ENCODE measurements around the gene EXTL1. TPM values are rescaled to one million over a fixed set of nuclear protein-coding genes. Genes with fewer than 3 reads are reported as not detected.

Gene EXTL1
- total and polyA plus RNA-seq, 2 donors = 0.09 to 0.14 TPM

- 17% methylated on average over 39 of the region's 39 CpGs for WGBS
- DNase-seq (ENCODE audit: low read depth in 6 of 9, low spot score in 9 of 9) = peak in 7 of 9 donors; percentile 47 to 85 (median 65)
- Histone ChIP-seq H3K27me3 (ENCODE audit: control insufficient read depth in 2 of 2, insufficient read depth in 1 of 2, low read length in 1 of 2) (peaks cover 6 to 59% of the 10 kb centered on the region in 2 donors), H3K9me3 (ENCODE audit: control insufficient read depth in 2 of 2, insufficient read depth in 1 of 2, low read length in 1 of 2) (peaks cover 0 to 2% of the 10 kb centered on the region in 2 donors), H3K4me3 (ENCODE audit: low read length in 2 of 2) (peak overlapping the region; percentile 84 to 87), H3K27ac (ENCODE audit: low read depth in 1 of 2, low read length in 1 of 2) (no peak overlapping the region), H3K4me1 (ENCODE audit: control insufficient read depth in 2 of 2, insufficient read depth in 2 of 2, low read length in 2 of 2) (peaks cover 8 to 13% of the 10 kb centered on the region in 2 donors), H3K36me3 (ENCODE audit: control insufficient read depth in 2 of 2, insufficient read depth in 2 of 2, low read length in 1 of 2) (no peaks in the 10 kb centered on the region)
Observed at GRCh38 chr1:26035959-26036755, 14.6 kb downstream of the EXTL1 start.

GRCh38 chr1:26036756-26037281, 15.2 kb downstream of the EXTL1 start:
- H3K9me3 ChIP-seq (ENCODE audit: control insufficient read depth in 2 of 2, insufficient read depth in 1 of 2, low read length in 1 of 2) = peaks cover 0 to 2% of the 10 kb centered on the region in 2 donors
- H3K36me3 ChIP-seq (ENCODE audit: control insufficient read depth in 2 of 2, insufficient read depth in 2 of 2, low read length in 1 of 2) = no peaks in the 10 kb centered on the region
- H3K4me1 ChIP-seq (ENCODE audit: control insufficient read depth in 2 of 2, insufficient read depth in 2 of 2, low read length in 2 of 2) = peaks cover 8 to 13% of the 10 kb centered on the region in 2 donors
- H3K27ac ChIP-seq (ENCODE audit: low read depth in 1 of 2, low read length in 1 of 2) = no peak overlapping the region
- WGBS = 88% methylated on average over 10 of the region's 11 CpGs
- no peak overlapping the region for H3K4me3 ChIP-seq (ENCODE audit: low read length in 2 of 2)
- peaks cover 6 to 66% of the 10 kb centered on the region in 2 donors for H3K27me3 ChIP-seq (ENCODE audit: control insufficient read depth in 2 of 2, insufficient read depth in 1 of 2, low read length in 1 of 2)
- DNase-seq (ENCODE audit: low read depth in 6 of 9, low spot score in 9 of 9) = no peak

- Histone ChIP-seq H3K4me1 (ENCODE audit: control insufficient read depth in 2 of 2, insufficient read depth in 2 of 2, low read length in 2 of 2) (peaks cover 8 to 13% of the 10 kb centered on the region in 2 donors), H3K27me3 (ENCODE audit: control insufficient read depth in 2 of 2, insufficient read depth in 1 of 2, low read length in 1 of 2) (peaks cover 7 to 75% of the 10 kb centered on the region in 2 donors), H3K4me3 (ENCODE audit: low read length in 2 of 2) (no peak overlapping the region), H3K27ac (ENCODE audit: low read depth in 1 of 2, low read length in 1 of 2) (no peak overlapping the region), H3K36me3 (ENCODE audit: control insufficient read depth in 2 of 2, insufficient read depth in 2 of 2, low read length in 1 of 2) (no peaks in the 10 kb centered on the region), H3K9me3 (ENCODE audit: control insufficient read depth in 2 of 2, insufficient read depth in 1 of 2, low read length in 1 of 2) (peaks cover 0 to 2% of the 10 kb centered on the region in 2 donors)
- DNase-seq (ENCODE audit: low read depth in 6 of 9, low spot score in 9 of 9) = no peak
- WGBS = 85% methylated on average over 6 of the region's 6 CpGs
Observed at GRCh38 chr1:26037904-26038303, 16.3 kb downstream of the EXTL1 start.

- no peak overlapping the region for H3K27ac ChIP-seq (ENCODE audit: low read depth in 1 of 2, low read length in 1 of 2)
- no peak overlapping the region for H3K4me3 ChIP-seq (ENCODE audit: low read length in 2 of 2)
Observed at GRCh38 chr1:26038477-26038876, 16.9 kb downstream of the EXTL1 start.

GRCh38 chr1:26038904-26039303, 17.3 kb downstream of the EXTL1 start:
- WGBS = 90% methylated on average over 6 of the region's 6 CpGs
- H3K4me3 ChIP-seq (ENCODE audit: low read length in 2 of 2) = no peak overlapping the region
- peaks cover 0 to 2% of the 10 kb centered on the region in 2 donors for H3K9me3 ChIP-seq (ENCODE audit: control insufficient read depth in 2 of 2, insufficient read depth in 1 of 2, low read length in 1 of 2)
- H3K4me1 ChIP-seq (ENCODE audit: control insufficient read depth in 2 of 2, insufficient read depth in 2 of 2, low read length in 2 of 2) = peaks cover 8 to 13% of the 10 kb centered on the region in 2 donors
- H3K36me3 ChIP-seq (ENCODE audit: control insufficient read depth in 2 of 2, insufficient read depth in 2 of 2, low read length in 1 of 2) = no peaks in the 10 kb centered on the region
- DNase-seq (ENCODE audit: low read depth in 6 of 9, low spot score in 9 of 9) = no peak
- no peak overlapping the region for H3K27ac ChIP-seq (ENCODE audit: low read depth in 1 of 2, low read length in 1 of 2)
- H3K27me3 ChIP-seq (ENCODE audit: control insufficient read depth in 2 of 2, insufficient read depth in 1 of 2, low read length in 1 of 2) = peaks cover 13 to 77% of the 10 kb centered on the region in 2 donors

More at GRCh38 chr1:26038477-26038876, 16.9 kb downstream of the EXTL1 start:
- Histone ChIP-seq H3K27me3 (ENCODE audit: control insufficient read depth in 2 of 2, insufficient read depth in 1 of 2, low read length in 1 of 2) (peaks cover 9 to 77% of the 10 kb centered on the region in 2 donors), H3K36me3 (ENCODE audit: control insufficient read depth in 2 of 2, insufficient read depth in 2 of 2, low read length in 1 of 2) (no peaks in the 10 kb centered on the region), H3K4me1 (ENCODE audit: control insufficient read depth in 2 of 2, insufficient read depth in 2 of 2, low read length in 2 of 2) (peaks cover 8 to 13% of the 10 kb centered on the region in 2 donors), H3K9me3 (ENCODE audit: control insufficient read depth in 2 of 2, insufficient read depth in 1 of 2, low read length in 1 of 2) (peaks cover 0 to 2% of the 10 kb centered on the region in 2 donors)
- DNase-seq (ENCODE audit: low read depth in 6 of 9, low spot score in 9 of 9) = no peak
- WGBS = 94% methylated on average over 6 of the region's 6 CpGs

GRCh38 chr1:26041401-26041800, 19.8 kb downstream of the EXTL1 start:
- Histone ChIP-seq H3K9me3 (ENCODE audit: control insufficient read depth in 2 of 2, insufficient read depth in 1 of 2, low read length in 1 of 2) (peaks cover 0 to 8% of the 10 kb centered on the region in 2 donors), H3K27me3 (ENCODE audit: control insufficient read depth in 2 of 2, insufficient read depth in 1 of 2, low read length in 1 of 2) (peaks cover 35 to 88% of the 10 kb centered on the region in 2 donors), H3K4me3 (ENCODE audit: low read length in 2 of 2) (no peak overlapping the region), H3K27ac (ENCODE audit: low read depth in 1 of 2, low read length in 1 of 2) (no peak overlapping the region), H3K4me1 (ENCODE audit: control insufficient read depth in 2 of 2, insufficient read depth in 2 of 2, low read length in 2 of 2) (peaks cover 8 to 9% of the 10 kb centered on the region in 2 donors), H3K36me3 (ENCODE audit: control insufficient read depth in 2 of 2, insufficient read depth in 2 of 2, low read length in 1 of 2) (no peaks in the 10 kb centered on the region)
- DNase-seq (ENCODE audit: low read depth in 6 of 9, low spot score in 9 of 9) = no peak
- WGBS = 84% methylated on average over 7 of the region's 7 CpGs

- no peak for DNase-seq (ENCODE audit: low read depth in 6 of 9, low spot score in 9 of 9)
- peaks cover 40 to 88% of the 10 kb centered on the region in 2 donors for H3K27me3 ChIP-seq (ENCODE audit: control insufficient read depth in 2 of 2, insufficient read depth in 1 of 2, low read length in 1 of 2)
- 69% methylated on average over 4 of the region's 4 CpGs for WGBS
- H3K36me3 ChIP-seq (ENCODE audit: control insufficient read depth in 2 of 2, insufficient read depth in 2 of 2, low read length in 1 of 2) = no peaks in the 10 kb centered on the region
- peaks cover 0 to 8% of the 10 kb centered on the region in 2 donors for H3K9me3 ChIP-seq (ENCODE audit: control insufficient read depth in 2 of 2, insufficient read depth in 1 of 2, low read length in 1 of 2)
- no peak overlapping the region for H3K27ac ChIP-seq (ENCODE audit: low read depth in 1 of 2, low read length in 1 of 2)
- peaks cover 10 to 12% of the 10 kb centered on the region in 2 donors for H3K4me1 ChIP-seq (ENCODE audit: control insufficient read depth in 2 of 2, insufficient read depth in 2 of 2, low read length in 2 of 2)
- no peak overlapping the region for H3K4me3 ChIP-seq (ENCODE audit: low read length in 2 of 2)
Observed at GRCh38 chr1:26041978-26042377, 20.4 kb downstream of the EXTL1 start.

- 84% methylated on average over 2 of the region's 2 CpGs for WGBS
- H3K27ac ChIP-seq (ENCODE audit: low read depth in 1 of 2, low read length in 1 of 2) = no peak overlapping the region
- peaks cover 0 to 8% of the 10 kb centered on the region in 2 donors for H3K9me3 ChIP-seq (ENCODE audit: control insufficient read depth in 2 of 2, insufficient read depth in 1 of 2, low read length in 1 of 2)
- H3K27me3 ChIP-seq (ENCODE audit: control insufficient read depth in 2 of 2, insufficient read depth in 1 of 2, low read length in 1 of 2) = peaks cover 54 to 91% of the 10 kb centered on the region in 2 donors
- peaks cover 10 to 12% of the 10 kb centered on the region in 2 donors for H3K4me1 ChIP-seq (ENCODE audit: control insufficient read depth in 2 of 2, insufficient read depth in 2 of 2, low read length in 2 of 2)
- DNase-seq (ENCODE audit: low read depth in 6 of 9, low spot score in 9 of 9) = no peak
- no peaks in the 10 kb centered on the region for H3K36me3 ChIP-seq (ENCODE audit: control insufficient read depth in 2 of 2, insufficient read depth in 2 of 2, low read length in 1 of 2)
- no peak overlapping the region for H3K4me3 ChIP-seq (ENCODE audit: low read length in 2 of 2)
Observed at GRCh38 chr1:26043765-26044164, 22.2 kb downstream of the EXTL1 start.

- DNase-seq (ENCODE audit: low read depth in 6 of 9, low spot score in 9 of 9) = no peak
- no peak overlapping the region for H3K27ac ChIP-seq (ENCODE audit: low read depth in 1 of 2, low read length in 1 of 2)
- H3K27me3 ChIP-seq (ENCODE audit: control insufficient read depth in 2 of 2, insufficient read depth in 1 of 2, low read length in 1 of 2) = peaks cover 52 to 91% of the 10 kb centered on the region in 2 donors
- WGBS = 90% methylated on average over 3 of the region's 3 CpGs
- peaks cover 10 to 12% of the 10 kb centered on the region in 2 donors for H3K4me1 ChIP-seq (ENCODE audit: control insufficient read depth in 2 of 2, insufficient read depth in 2 of 2, low read length in 2 of 2)
- peaks cover 0 to 8% of the 10 kb centered on the region in 2 donors for H3K9me3 ChIP-seq (ENCODE audit: control insufficient read depth in 2 of 2, insufficient read depth in 1 of 2, low read length in 1 of 2)
- H3K36me3 ChIP-seq (ENCODE audit: control insufficient read depth in 2 of 2, insufficient read depth in 2 of 2, low read length in 1 of 2) = no peaks in the 10 kb centered on the region
- no peak overlapping the region for H3K4me3 ChIP-seq (ENCODE audit: low read length in 2 of 2)
Observed at GRCh38 chr1:26044414-26044813, 22.8 kb downstream of the EXTL1 start.

All from thymus (tissue), 11 donors.